ENCODE measurements around the gene PARD3B. TPM values are rescaled to one million over a fixed set of nuclear protein-coding genes. Genes with fewer than 3 reads are reported as not detected.

Gene PARD3B
- total RNA-seq, 1 donor from 2014 or later: 23.8 TPM

GRCh38 chr2:204871231-204871953, 326.1 kb downstream of the PARD3B start:
- Histone ChIP-seq H3K27me3 (ENCODE audit: low read depth) (no peaks in the 10 kb centered on the region), H3K36me3 (no peaks in the 10 kb centered on the region), H3K4me1 (peaks cover 7% of the 10 kb centered on the region), H3K9me3 (no peaks in the 10 kb centered on the region), H3K4me3 (no peak overlapping the region), H3K27ac (no peak overlapping the region)
- intact Hi-C loops (cut with DNase I): no loop called here
- no peak for DNase-seq
- peak; percentile 20 for TF ChIP-seq CTCF (IDR thresholded peaks at IDR 0.05)
- no peak for ATAC-seq

DNA sequence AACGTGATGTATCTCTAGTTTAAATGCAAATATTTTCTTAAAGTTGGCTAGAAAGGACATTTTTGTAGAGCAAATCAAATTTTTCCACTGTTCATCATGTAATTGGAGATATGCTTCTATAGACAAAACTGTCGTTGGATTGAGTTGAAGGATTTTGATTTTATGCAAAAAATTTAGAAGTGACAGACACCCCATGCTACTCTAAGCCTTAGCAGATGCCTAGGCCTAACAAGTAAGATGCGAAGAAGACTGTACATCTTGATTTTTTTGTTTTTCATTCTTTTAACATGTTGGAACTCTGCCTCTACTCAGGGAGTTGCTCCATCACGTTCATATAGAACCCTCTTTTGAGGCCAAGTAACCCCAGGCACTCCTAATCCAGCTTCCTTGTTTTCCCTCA, 331.0 kb downstream of the PARD3B start:
- H3K36me3 ChIP-seq: no peaks in the 10 kb centered on the region
- TF ChIP-seq CTCF (IDR thresholded peaks at IDR 0.05): no peak
- no peaks in the 10 kb centered on the region for H3K27me3 ChIP-seq (ENCODE audit: low read depth)
- ATAC-seq: no peak
- intact Hi-C loops (cut with DNase I): no loop called here
- DNase-seq: no peak
- H3K27ac ChIP-seq: no peak overlapping the region
- no peaks in the 10 kb centered on the region for H3K4me1 ChIP-seq
- H3K4me3 ChIP-seq: no peak overlapping the region
- H3K9me3 ChIP-seq: no peaks in the 10 kb centered on the region

DNA sequence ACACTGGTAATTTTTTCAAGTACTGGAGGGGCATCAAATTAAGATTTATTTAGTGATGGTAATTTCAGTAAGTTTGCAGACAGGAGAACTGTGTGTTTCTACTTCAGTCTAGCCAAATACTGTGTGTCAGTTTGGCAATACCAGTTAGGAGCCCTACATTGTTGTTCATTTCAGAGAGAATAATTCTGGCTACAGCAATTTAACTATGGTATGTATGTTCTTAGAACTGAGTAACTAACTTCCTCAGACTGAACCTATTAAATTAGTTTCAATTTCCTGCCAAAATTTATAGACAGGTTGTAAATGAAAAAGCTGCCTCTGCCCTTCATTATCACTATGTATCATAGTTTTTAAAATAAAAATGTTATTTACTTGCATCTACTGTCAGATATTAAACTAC, 332.4 kb downstream of the PARD3B start:
- Histone ChIP-seq H3K27ac (no peak overlapping the region), H3K36me3 (no peaks in the 10 kb centered on the region), H3K27me3 (ENCODE audit: low read depth) (no peaks in the 10 kb centered on the region), H3K9me3 (no peaks in the 10 kb centered on the region), H3K4me1 (no peaks in the 10 kb centered on the region), H3K4me3 (no peak overlapping the region)
- intact Hi-C loops (cut with DNase I): no loop called here
- ATAC-seq (no peak), DNase-seq (no peak)
- TF ChIP-seq CTCF (IDR thresholded peaks at IDR 0.05): no peak

DNA sequence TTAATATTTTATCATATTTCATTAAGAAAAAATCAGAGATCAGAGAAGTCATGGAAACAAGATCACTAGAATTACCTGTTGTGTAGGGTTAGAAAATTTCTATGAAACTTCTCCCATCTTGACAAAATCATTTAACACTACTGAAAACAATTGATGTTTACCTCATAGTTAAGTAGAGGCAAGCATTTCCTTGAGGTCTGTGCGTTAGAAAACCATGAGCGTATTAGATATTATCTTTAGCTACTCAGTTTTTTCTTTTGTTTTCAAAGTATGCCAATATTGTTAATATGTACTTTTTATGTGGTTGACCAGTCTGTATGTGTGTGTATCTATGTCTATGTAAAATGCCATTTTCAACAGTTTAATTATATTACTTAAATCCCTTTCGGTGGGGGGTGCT, 335.7 kb downstream of the PARD3B start:
- Histone ChIP-seq H3K4me1 (no peaks in the 10 kb centered on the region), H3K9me3 (no peaks in the 10 kb centered on the region), H3K27ac (no peak overlapping the region), H3K4me3 (no peak overlapping the region), H3K36me3 (no peaks in the 10 kb centered on the region), H3K27me3 (ENCODE audit: low read depth) (no peaks in the 10 kb centered on the region)
- ATAC-seq (no peak), DNase-seq (no peak)
- no peak for TF ChIP-seq CTCF (IDR thresholded peaks at IDR 0.05)
- intact Hi-C loops (cut with DNase I): no loop called here

GRCh38 chr2:204881655-204882054, 336.4 kb downstream of the PARD3B start:
- no peak for TF ChIP-seq CTCF (IDR thresholded peaks at IDR 0.05)
- Histone ChIP-seq H3K4me3 (no peak overlapping the region), H3K27me3 (ENCODE audit: low read depth) (no peaks in the 10 kb centered on the region), H3K27ac (no peak overlapping the region), H3K36me3 (no peaks in the 10 kb centered on the region), H3K9me3 (no peaks in the 10 kb centered on the region), H3K4me1 (no peaks in the 10 kb centered on the region)
- no peak for DNase-seq
- no peak for ATAC-seq
- intact Hi-C loops (cut with DNase I): no loop called here

All from lower lobe of right lung (tissue), 2 donors.